ENCODE data around the gene RFT1. TPM values are rescaled to one million over a fixed set of nuclear protein-coding genes. Genes with fewer than 3 reads are reported as not detected.

RFT1 gene
- total RNA-seq, 6 experiments from 2014 or later = 9.3 to 12.4 (median 10.4) TPM

GRCh38 chr3:53082736-53083135, 47.5 kb downstream of the RFT1 start:
- 75% methylated on average over 7 of the region's 8 CpGs for WGBS (ENCODE audit: insufficient coverage, low coverage, low lambda C conversion rate, missing lambda C conversion rate)
- no peak for DNase-seq
- intact Hi-C loops (cut with DNase I) = no loop called here
- Histone ChIP-seq H3K4me1 (peaks cover 0 to 20% (median 5%) of the 10 kb centered on the region in 4 donors), H3K4me3 (no peak overlapping the region), H3K36me3 (no peaks in the 10 kb centered on the region), H3K9me3 (no peaks in the 10 kb centered on the region), H3K27ac (no peak overlapping the region), H3K27me3 (no peaks in the 10 kb centered on the region)
- TF ChIP-seq CTCF (IDR thresholded peaks at IDR 0.05) (no peak), POLR2A (IDR thresholded peaks at IDR 0.05) (no peak)
- ATAC-seq = no peak

GRCh38 chr3:53081318-53081717, 48.9 kb downstream of the RFT1 start:
- H3K9me3 ChIP-seq = no peaks in the 10 kb centered on the region
- H3K27me3 ChIP-seq = no peaks in the 10 kb centered on the region
- H3K36me3 ChIP-seq = no peaks in the 10 kb centered on the region
- intact Hi-C loops (cut with DNase I) = no loop called here
- 83% methylated on average over 1 of the region's 5 CpGs for WGBS (ENCODE audit: insufficient coverage, low coverage, low lambda C conversion rate, missing lambda C conversion rate)
- H3K4me1 ChIP-seq = peaks cover 0 to 20% (median 5%) of the 10 kb centered on the region in 4 donors
- no peak overlapping the region for H3K4me3 ChIP-seq
- H3K27ac ChIP-seq = no peak overlapping the region
- ATAC-seq (no peak), DNase-seq (no peak)
- no peak for TF ChIP-seq POLR2A (IDR thresholded peaks at IDR 0.05)
- no peak for TF ChIP-seq CTCF (IDR thresholded peaks at IDR 0.05)

GRCh38 chr3:53080612-53081205, 49.5 kb downstream of the RFT1 start:
- H3K27me3 ChIP-seq = no peaks in the 10 kb centered on the region
- 87% methylated on average over 4 of the region's 7 CpGs for WGBS (ENCODE audit: insufficient coverage, low coverage, low lambda C conversion rate, missing lambda C conversion rate)

GRCh38 chr3:53079791-53080555, 50.3 kb downstream of the RFT1 start:
- no peaks in the 10 kb centered on the region for H3K9me3 ChIP-seq
- DNase-seq (no peak), ATAC-seq (no peak)
- H3K36me3 ChIP-seq = no peaks in the 10 kb centered on the region
- intact Hi-C loops (cut with DNase I) = loop anchor here (10.0 kb wide), 2 partner anchors 215 to 225 kb away; no protein-coding TSS in a partner anchor
- H3K27me3 ChIP-seq = no peaks in the 10 kb centered on the region
- no peak for TF ChIP-seq CTCF (IDR thresholded peaks at IDR 0.05)
- TF ChIP-seq POLR2A (IDR thresholded peaks at IDR 0.05) = no peak
- H3K4me1 ChIP-seq = peaks cover 0 to 15% (median 3%) of the 10 kb centered on the region in 4 donors
- no peak overlapping the region for H3K4me3 ChIP-seq
- WGBS (ENCODE audit: insufficient coverage, low coverage, low lambda C conversion rate, missing lambda C conversion rate) = 84% methylated on average over 7 of the region's 12 CpGs
- H3K27ac ChIP-seq = no peak overlapping the region

More at GRCh38 chr3:53080612-53081205, 49.5 kb downstream of the RFT1 start:
- no peak overlapping the region for H3K4me3 ChIP-seq
- DNase-seq (no peak), ATAC-seq (no peak)
- H3K9me3 ChIP-seq = no peaks in the 10 kb centered on the region
- TF ChIP-seq CTCF (IDR thresholded peaks at IDR 0.05) = no peak
- TF ChIP-seq POLR2A (IDR thresholded peaks at IDR 0.05) = no peak
- intact Hi-C loops (cut with DNase I) = no loop called here
- H3K4me1 ChIP-seq = peaks cover 0 to 20% (median 5%) of the 10 kb centered on the region in 4 donors
- no peaks in the 10 kb centered on the region for H3K36me3 ChIP-seq
- H3K27ac ChIP-seq = no peak overlapping the region
